Measurements from ENCODE around the gene TMEM248. TPM values are rescaled to one million over a fixed set of nuclear protein-coding genes. Genes with fewer than 3 reads are reported as not detected.

TMEM248 gene
- total RNA-seq, 1 experiment from 2014 or later = 59.3 TPM

DNA sequence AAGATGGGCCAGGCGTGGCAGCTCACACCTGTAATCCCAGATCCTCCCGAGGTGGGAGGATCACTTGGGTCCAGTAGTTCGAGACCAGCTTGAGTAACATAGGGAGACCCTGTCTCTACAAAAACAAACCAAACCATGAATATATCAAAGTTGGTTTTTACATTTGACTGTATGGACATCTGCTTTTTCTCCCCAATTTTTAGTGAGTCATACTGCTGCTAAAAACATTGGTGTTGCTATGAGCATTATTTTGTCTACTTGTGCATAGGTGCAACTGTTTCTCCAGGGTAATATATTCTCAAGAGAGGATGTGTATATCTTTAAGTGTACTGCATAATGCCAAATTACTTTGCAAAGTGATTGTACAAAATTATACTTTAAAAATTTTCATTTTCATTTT, 769 bp upstream of the TMEM248 start:
- POLR2A ChIA-PET = no interaction called here
- Histone ChIP-seq H3K4me3 (replicated peaks in 1 of 2; ENCODE audit: low read depth in 1 of 2, low read length in 2 of 2) (peak overlapping the region; percentile 82 to 99), H3K4me1 (ENCODE audit: control insufficient read depth in 1 of 2, insufficient read depth in 2 of 2, low read length in 2 of 2) (peaks cover 0 to 22% of the 10 kb centered on the region in 2 experiments; a peak in 3 of 4 replicates), H4K20me1 (ENCODE audit: insufficient read depth) (no peaks in the 10 kb centered on the region), H3K9ac (ENCODE audit: low read length) (peak overlapping the region; percentile 95), H2AFZ (ENCODE audit: low read depth, low read length, poor library complexity, severe bottlenecking) (no peak overlapping the region), H3K27me3 (ENCODE audit: insufficient read depth, low read length) (no peaks in the 10 kb centered on the region), H3K79me2 (ENCODE audit: insufficient read depth, low read length) (peaks cover 39% of the 10 kb centered on the region), H3K9me2 (ENCODE audit: insufficient read depth) (no peaks in the 10 kb centered on the region), H3K36me3 (ENCODE audit: control insufficient read depth in 1 of 2, insufficient read depth in 2 of 2, low read length in 2 of 2) (no peaks in the 10 kb centered on the region), H3K27ac (ENCODE audit: low read depth, low read length) (peak overlapping the region; percentile 64; the same call in 1 of the 2 replicates), H3K9me3 (ENCODE audit: control insufficient read depth in 1 of 2, insufficient read depth in 1 of 2, low read depth in 1 of 2, low read length in 2 of 2) (no peaks in the 10 kb centered on the region), H3K4me2 (ENCODE audit: low read length) (peak overlapping the region; percentile 87)
- DNase-seq (ENCODE audit: low read depth, low spot score) (no peak), ATAC-seq (no peak)
- CTCF ChIA-PET = no interaction called here
- BruUV-seq (replicated peaks) = no TSS peak
- intact Hi-C loops (cut with micrococcal nuclease) = no loop called here
- TF ChIP-seq, protein P1, sequence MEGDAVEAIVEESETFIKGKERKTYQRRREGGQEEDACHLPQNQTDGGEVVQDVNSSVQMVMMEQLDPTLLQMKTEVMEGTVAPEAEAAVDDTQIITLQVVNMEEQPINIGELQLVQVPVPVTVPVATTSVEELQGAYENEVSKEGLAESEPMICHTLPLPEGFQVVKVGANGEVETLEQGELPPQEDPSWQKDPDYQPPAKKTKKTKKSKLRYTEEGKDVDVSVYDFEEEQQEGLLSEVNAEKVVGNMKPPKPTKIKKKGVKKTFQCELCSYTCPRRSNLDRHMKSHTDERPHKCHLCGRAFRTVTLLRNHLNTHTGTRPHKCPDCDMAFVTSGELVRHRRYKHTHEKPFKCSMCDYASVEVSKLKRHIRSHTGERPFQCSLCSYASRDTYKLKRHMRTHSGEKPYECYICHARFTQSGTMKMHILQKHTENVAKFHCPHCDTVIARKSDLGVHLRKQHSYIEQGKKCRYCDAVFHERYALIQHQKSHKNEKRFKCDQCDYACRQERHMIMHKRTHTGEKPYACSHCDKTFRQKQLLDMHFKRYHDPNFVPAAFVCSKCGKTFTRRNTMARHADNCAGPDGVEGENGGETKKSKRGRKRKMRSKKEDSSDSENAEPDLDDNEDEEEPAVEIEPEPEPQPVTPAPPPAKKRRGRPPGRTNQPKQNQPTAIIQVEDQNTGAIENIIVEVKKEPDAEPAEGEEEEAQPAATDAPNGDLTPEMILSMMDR (IDR thresholded peaks at IDR 0.05 in 2 of 3, conservative IDR thresholded peaks at IDR 0.05 in 1 of 3; ENCODE audit: borderline replicate concordance in 1 of 3, insufficient read depth in 1 of 3, low read depth in 2 of 3, low read length in 2 of 3) = no peak
- TF ChIP-seq, protein P2, sequence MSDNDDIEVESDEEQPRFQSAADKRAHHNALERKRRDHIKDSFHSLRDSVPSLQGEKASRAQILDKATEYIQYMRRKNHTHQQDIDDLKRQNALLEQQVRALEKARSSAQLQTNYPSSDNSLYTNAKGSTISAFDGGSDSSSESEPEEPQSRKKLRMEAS (IDR thresholded peaks at IDR 0.05) = no peak
- TF ChIP-seq, protein P3, sequence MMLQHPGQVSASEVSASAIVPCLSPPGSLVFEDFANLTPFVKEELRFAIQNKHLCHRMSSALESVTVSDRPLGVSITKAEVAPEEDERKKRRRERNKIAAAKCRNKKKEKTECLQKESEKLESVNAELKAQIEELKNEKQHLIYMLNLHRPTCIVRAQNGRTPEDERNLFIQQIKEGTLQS (IDR thresholded peaks at IDR 0.05) = no peak
- TF ChIP-seq, protein P4, sequence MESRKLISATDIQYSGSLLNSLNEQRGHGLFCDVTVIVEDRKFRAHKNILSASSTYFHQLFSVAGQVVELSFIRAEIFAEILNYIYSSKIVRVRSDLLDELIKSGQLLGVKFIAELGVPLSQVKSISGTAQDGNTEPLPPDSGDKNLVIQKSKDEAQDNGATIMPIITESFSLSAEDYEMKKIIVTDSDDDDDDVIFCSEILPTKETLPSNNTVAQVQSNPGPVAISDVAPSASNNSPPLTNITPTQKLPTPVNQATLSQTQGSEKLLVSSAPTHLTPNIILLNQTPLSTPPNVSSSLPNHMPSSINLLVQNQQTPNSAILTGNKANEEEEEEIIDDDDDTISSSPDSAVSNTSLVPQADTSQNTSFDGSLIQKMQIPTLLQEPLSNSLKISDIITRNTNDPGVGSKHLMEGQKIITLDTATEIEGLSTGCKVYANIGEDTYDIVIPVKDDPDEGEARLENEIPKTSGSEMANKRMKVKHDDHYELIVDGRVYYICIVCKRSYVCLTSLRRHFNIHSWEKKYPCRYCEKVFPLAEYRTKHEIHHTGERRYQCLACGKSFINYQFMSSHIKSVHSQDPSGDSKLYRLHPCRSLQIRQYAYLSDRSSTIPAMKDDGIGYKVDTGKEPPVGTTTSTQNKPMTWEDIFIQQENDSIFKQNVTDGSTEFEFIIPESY (IDR thresholded peaks at IDR 0.05; ENCODE audit: extremely low read depth, insufficient replicate concordance, low read length) = no peak
- TF ChIP-seq CEBPB (IDR thresholded peaks at IDR 0.05; ENCODE audit: low read depth) = no peak
- TF ChIP-seq YY1 (IDR thresholded peaks at IDR 0.05; ENCODE audit: extremely low read depth, insufficient replicate concordance, low read depth, low read length) = no peak
- TF ChIP-seq ZNF274 (IDR thresholded peaks at IDR 0.05; ENCODE audit: low read depth, low read length) = no peak
- no peak for TF ChIP-seq POLR2AphosphoS5 (IDR thresholded peaks at IDR 0.05; ENCODE audit: low read depth, low read length)
- TF ChIP-seq EZH2 (IDR thresholded peaks at IDR 0.05) = no peak
- TF ChIP-seq FOSL1 (IDR thresholded peaks at IDR 0.05; ENCODE audit: low read depth) = no peak
- TF ChIP-seq, protein P5, sequence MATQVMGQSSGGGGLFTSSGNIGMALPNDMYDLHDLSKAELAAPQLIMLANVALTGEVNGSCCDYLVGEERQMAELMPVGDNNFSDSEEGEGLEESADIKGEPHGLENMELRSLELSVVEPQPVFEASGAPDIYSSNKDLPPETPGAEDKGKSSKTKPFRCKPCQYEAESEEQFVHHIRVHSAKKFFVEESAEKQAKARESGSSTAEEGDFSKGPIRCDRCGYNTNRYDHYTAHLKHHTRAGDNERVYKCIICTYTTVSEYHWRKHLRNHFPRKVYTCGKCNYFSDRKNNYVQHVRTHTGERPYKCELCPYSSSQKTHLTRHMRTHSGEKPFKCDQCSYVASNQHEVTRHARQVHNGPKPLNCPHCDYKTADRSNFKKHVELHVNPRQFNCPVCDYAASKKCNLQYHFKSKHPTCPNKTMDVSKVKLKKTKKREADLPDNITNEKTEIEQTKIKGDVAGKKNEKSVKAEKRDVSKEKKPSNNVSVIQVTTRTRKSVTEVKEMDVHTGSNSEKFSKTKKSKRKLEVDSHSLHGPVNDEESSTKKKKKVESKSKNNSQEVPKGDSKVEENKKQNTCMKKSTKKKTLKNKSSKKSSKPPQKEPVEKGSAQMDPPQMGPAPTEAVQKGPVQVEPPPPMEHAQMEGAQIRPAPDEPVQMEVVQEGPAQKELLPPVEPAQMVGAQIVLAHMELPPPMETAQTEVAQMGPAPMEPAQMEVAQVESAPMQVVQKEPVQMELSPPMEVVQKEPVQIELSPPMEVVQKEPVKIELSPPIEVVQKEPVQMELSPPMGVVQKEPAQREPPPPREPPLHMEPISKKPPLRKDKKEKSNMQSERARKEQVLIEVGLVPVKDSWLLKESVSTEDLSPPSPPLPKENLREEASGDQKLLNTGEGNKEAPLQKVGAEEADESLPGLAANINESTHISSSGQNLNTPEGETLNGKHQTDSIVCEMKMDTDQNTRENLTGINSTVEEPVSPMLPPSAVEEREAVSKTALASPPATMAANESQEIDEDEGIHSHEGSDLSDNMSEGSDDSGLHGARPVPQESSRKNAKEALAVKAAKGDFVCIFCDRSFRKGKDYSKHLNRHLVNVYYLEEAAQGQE (IDR thresholded peaks at IDR 0.05; ENCODE audit: low read depth) = no peak
- TF ChIP-seq SP1 (IDR thresholded peaks at IDR 0.05; ENCODE audit: low read depth) = no peak
- TF ChIP-seq EZH2phosphoT487 (IDR thresholded peaks at IDR 0.05; ENCODE audit: borderline replicate concordance) = no peak
- TF ChIP-seq POLR2A (IDR thresholded peaks at IDR 0.05; ENCODE audit: borderline replicate concordance, extremely low read depth, insufficient read depth, insufficient read length) = no peak
- no peak for TF ChIP-seq RAD21 (IDR thresholded peaks at IDR 0.05; ENCODE audit: low read depth)
- no peak for TF ChIP-seq EGR1 (IDR thresholded peaks at IDR 0.05; ENCODE audit: low read depth)
- no peak for TF ChIP-seq TCF7L2 (IDR thresholded peaks at IDR 0.05; ENCODE audit: borderline replicate concordance, extremely low read depth, insufficient read depth, insufficient read length)
- TF ChIP-seq JUND (IDR thresholded peaks at IDR 0.05) = no peak
- TF ChIP-seq ELF1 (IDR thresholded peaks at IDR 0.05; ENCODE audit: borderline replicate concordance, low read depth) = no peak
- RAD21 ChIA-PET (ENCODE audit: low non-redundant PET in 1 of 2, low total read pairs in 2 of 2, uncharacterized antibody in 2 of 2, unreplicated experiment in 2 of 2) = no interaction called here
